Ovary (tissue), 3 donors: ENCODE measurements around the gene H2AZ2.

Experiments used
- CTCF ChIP-seq, 3 donors: fragments of 450-650 bp in 2 of 3; fragments of 200-600 bp in 1 of 3; IDR thresholded peaks; one replicate each; pipeline versions ENCODE4 v1.5.1 to v1.8.0; 2016 to 2022; ENCODE audit warnings: antibody characterized with exemption in 3 of 3, mild to moderate bottlenecking in 1 of 3
- EP300 ChIP-seq: sonication (generic); formaldehyde crosslinking; IDR thresholded peaks from one replicate; pipeline ENCODE4 v1.6.1; 2017; ENCODE audit warnings: antibody characterized with exemption
- POLR2A ChIP-seq: fragments of 450-650 bp; IDR thresholded peaks from one replicate; pipeline ENCODE4 v1.6.1; 2017; ENCODE audit warnings: antibody characterized with exemption, mild to moderate bottlenecking, moderate library complexity
- donor health status: DM: no; HTN: no; CAD: no.

- no peak for TF ChIP-seq CTCF (IDR thresholded peaks at IDR 0.05)
- TF ChIP-seq EP300, result no peak
- no peak for TF ChIP-seq POLR2A
Observed at GRCh38 chr7:44854644-44855364, 6.9 kb upstream of the H2AZ2 start.
